Measurements from ENCODE around the gene CRHBP. TPM values are rescaled to one million over a fixed set of nuclear protein-coding genes. Genes with fewer than 3 reads are reported as not detected.
"Not testable (repeated sequence)": the region's sequence is repeated elsewhere in the genome, so short reads cannot be mapped to it uniquely, and the experiment has no call there.

The CRHBP gene
- total RNA-seq, 1 experiment from 2014 or later = not detected

DNA sequence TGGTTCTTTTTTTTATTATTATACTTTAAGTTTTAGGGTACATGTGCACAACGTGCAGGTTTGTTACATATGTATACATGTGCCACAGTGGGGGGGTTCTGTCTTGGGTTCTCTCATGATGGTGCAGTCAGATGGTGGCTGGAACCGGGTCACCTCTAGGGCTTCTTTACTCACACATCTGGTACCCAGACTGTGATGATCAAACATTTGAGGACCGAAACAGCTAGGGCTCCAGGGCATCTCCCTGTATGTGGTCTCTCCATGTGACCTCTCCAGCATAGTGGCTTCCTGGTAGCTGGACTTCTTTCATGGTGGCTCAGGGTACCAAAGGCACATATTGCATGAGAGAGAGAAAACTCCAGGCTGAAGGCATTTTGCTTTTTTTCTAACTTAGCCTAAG lies 9.8 kb upstream of the CRHBP start:
- H3K9me3 ChIP-seq = no peaks in the 10 kb centered on the region; the same call in 1 of the 2 replicates
- BruUV-seq (replicated peaks) = no TSS peak
- no peak overlapping the region for H3K4me3 ChIP-seq (ENCODE audit: low read depth, low read length)
- Mint-ChIP-seq H3K9me3 (ENCODE audit: unreplicated experiment) (no peaks in the 10 kb centered on the region), H3K4me1 (ENCODE audit: low read depth, unreplicated experiment) (peaks cover 15% of the 10 kb centered on the region), H3K27me3 (ENCODE audit: insufficient read depth, unreplicated experiment) (no peaks in the 10 kb centered on the region), H3K4me3 (ENCODE audit: unreplicated experiment) (no peak overlapping the region), H3K36me3 (ENCODE audit: insufficient read depth, unreplicated experiment) (no peaks in the 10 kb centered on the region), H3K27ac (ENCODE audit: unreplicated experiment) (no peak overlapping the region)
- ChIA-PET POLR2A (no interaction called here), CTCF (no interaction called here)
- H3K27me3 ChIP-seq (replicated peaks; ENCODE audit: control insufficient read depth, insufficient read depth, low read length) = no peaks in the 10 kb centered on the region
- DNase-seq = no peak
- intact Hi-C loops (cut with micrococcal nuclease; ENCODE audit: unreplicated experiment) = no loop called here
- H3K36me3 ChIP-seq (ENCODE audit: control insufficient read depth, insufficient read depth, low read length) = no peaks in the 10 kb centered on the region
- peaks cover 7% of the 10 kb centered on the region; the same call in 1 of the 2 replicates for H3K4me1 ChIP-seq
- TF ChIP-seq, protein P1, sequence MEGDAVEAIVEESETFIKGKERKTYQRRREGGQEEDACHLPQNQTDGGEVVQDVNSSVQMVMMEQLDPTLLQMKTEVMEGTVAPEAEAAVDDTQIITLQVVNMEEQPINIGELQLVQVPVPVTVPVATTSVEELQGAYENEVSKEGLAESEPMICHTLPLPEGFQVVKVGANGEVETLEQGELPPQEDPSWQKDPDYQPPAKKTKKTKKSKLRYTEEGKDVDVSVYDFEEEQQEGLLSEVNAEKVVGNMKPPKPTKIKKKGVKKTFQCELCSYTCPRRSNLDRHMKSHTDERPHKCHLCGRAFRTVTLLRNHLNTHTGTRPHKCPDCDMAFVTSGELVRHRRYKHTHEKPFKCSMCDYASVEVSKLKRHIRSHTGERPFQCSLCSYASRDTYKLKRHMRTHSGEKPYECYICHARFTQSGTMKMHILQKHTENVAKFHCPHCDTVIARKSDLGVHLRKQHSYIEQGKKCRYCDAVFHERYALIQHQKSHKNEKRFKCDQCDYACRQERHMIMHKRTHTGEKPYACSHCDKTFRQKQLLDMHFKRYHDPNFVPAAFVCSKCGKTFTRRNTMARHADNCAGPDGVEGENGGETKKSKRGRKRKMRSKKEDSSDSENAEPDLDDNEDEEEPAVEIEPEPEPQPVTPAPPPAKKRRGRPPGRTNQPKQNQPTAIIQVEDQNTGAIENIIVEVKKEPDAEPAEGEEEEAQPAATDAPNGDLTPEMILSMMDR (IDR thresholded peaks at IDR 0.05; ENCODE audit: insufficient read depth in 1 of 2, low read depth in 1 of 2, low read length in 1 of 2, severe bottlenecking in 1 of 2, unreplicated experiment in 1 of 2) = no peak

DNA sequence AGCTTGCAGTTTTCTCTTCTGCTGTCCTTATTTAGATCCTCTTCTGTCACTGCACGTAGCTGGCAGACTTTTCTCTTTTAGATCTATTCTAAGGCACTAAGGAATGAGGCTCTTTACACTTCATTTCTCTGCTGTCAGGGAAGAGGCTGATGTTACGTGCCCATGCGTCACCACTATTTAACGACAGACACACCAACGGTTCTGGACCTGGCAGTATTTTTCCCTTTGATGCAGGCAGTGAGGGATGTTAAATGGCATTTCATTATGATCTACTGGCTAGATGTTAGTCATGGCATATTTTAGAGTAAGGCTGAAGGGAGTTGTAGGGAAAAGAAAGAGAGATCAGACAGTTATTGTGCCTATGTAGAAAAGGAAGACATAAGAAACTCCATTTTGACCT lies 8.2 kb upstream of the CRHBP start:
- POLR2A ChIA-PET = no interaction called here
- H3K36me3 ChIP-seq (ENCODE audit: control insufficient read depth, insufficient read depth, low read length) = no peaks in the 10 kb centered on the region
- peaks cover 7% of the 10 kb centered on the region; the same call in 1 of the 2 replicates for H3K4me1 ChIP-seq
- no peak for DNase-seq
- H3K9me3 ChIP-seq = no peaks in the 10 kb centered on the region
- Mint-ChIP-seq H3K36me3 (ENCODE audit: insufficient read depth, unreplicated experiment) (no peaks in the 10 kb centered on the region), H3K27ac (ENCODE audit: unreplicated experiment) (no peak overlapping the region), H3K9me3 (ENCODE audit: unreplicated experiment) (no peaks in the 10 kb centered on the region), H3K27me3 (ENCODE audit: insufficient read depth, unreplicated experiment) (no peaks in the 10 kb centered on the region), H3K4me1 (ENCODE audit: low read depth, unreplicated experiment) (peaks cover 15% of the 10 kb centered on the region), H3K4me3 (ENCODE audit: unreplicated experiment) (no peak overlapping the region)
- intact Hi-C loops (cut with micrococcal nuclease; ENCODE audit: unreplicated experiment) = no loop called here
- H3K27me3 ChIP-seq (replicated peaks; ENCODE audit: control insufficient read depth, insufficient read depth, low read length) = no peaks in the 10 kb centered on the region
- TF ChIP-seq, protein P1 (IDR thresholded peaks at IDR 0.05; ENCODE audit: insufficient read depth in 1 of 2, low read depth in 1 of 2, low read length in 1 of 2, severe bottlenecking in 1 of 2, unreplicated experiment in 1 of 2) = no peak
- no peak overlapping the region for H3K4me3 ChIP-seq (ENCODE audit: low read depth, low read length)
- CTCF ChIA-PET = no interaction called here
- no TSS peak for BruUV-seq (replicated peaks)

DNA sequence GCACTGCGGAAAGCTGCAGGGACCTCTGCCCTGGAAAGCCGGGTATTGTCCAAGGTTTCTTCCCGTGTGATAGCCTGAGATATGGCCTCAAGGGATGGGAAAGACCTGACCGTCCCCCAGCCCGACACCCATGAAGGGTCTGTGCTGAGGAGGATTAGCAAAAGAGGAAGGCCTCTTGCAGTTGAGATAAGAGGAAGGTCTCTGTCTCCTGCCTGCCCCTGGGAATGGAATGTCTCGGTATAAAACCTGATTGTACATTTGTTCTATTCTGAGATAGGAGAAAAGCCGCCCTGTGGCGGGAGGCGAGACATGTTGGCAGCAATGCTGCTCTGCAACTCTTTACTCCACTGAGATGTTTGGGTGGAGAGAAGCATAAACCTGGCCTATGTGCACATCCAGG lies 7.6 kb upstream of the CRHBP start:
- POLR2A ChIA-PET; H3K4me3 ChIP-seq (ENCODE audit: low read depth, low read length); CTCF ChIA-PET; H3K9me3 ChIP-seq; intact Hi-C loops (cut with micrococcal nuclease; ENCODE audit: unreplicated experiment); H3K9me3 Mint-ChIP-seq (ENCODE audit: unreplicated experiment); H3K27ac Mint-ChIP-seq (ENCODE audit: unreplicated experiment); H3K4me1 ChIP-seq; BruUV-seq (replicated peaks); H3K36me3 Mint-ChIP-seq (ENCODE audit: insufficient read depth, unreplicated experiment); H3K27me3 ChIP-seq (replicated peaks; ENCODE audit: control insufficient read depth, insufficient read depth, low read length); H3K27me3 Mint-ChIP-seq (ENCODE audit: insufficient read depth, unreplicated experiment); H3K36me3 ChIP-seq (ENCODE audit: control insufficient read depth, insufficient read depth, low read length); H3K4me3 Mint-ChIP-seq (ENCODE audit: unreplicated experiment): not testable (repeated sequence)
- H3K4me1 Mint-ChIP-seq (ENCODE audit: low read depth, unreplicated experiment) = peaks cover 15% of the 10 kb centered on the region
- peak in 1 of 2 experiments; percentile 10 for DNase-seq

DNA sequence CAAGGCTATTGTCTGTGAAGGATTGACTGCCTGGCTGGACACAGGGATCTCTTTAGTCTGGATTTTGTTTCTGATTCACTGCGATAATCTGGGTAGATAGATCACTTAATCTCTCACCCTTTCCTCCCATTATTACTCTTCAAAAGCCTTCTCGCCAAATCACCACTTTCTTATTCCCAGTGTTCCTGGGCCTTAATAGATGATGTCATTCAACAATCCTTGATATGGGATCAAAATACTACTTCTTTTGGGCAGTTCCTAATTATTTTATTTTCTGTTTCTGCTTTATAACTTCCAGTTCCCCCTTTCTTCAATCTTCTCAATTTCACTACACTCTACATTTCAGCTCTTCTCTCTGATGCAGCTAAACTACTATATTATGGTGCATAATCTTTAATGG lies 6.8 kb upstream of the CRHBP start:
- POLR2A ChIA-PET = no interaction called here
- H3K9me3 Mint-ChIP-seq (ENCODE audit: unreplicated experiment) = no peaks in the 10 kb centered on the region
- CTCF ChIA-PET = no interaction called here
- intact Hi-C loops (cut with micrococcal nuclease; ENCODE audit: unreplicated experiment) = no loop called here
- peaks cover 7% of the 10 kb centered on the region; the same call in 1 of the 2 replicates for H3K4me1 ChIP-seq
- no TSS peak for BruUV-seq (replicated peaks)
- H3K4me1 Mint-ChIP-seq (ENCODE audit: low read depth, unreplicated experiment) = peaks cover 15% of the 10 kb centered on the region
- no peaks in the 10 kb centered on the region for H3K36me3 Mint-ChIP-seq (ENCODE audit: insufficient read depth, unreplicated experiment)
- no peaks in the 10 kb centered on the region for H3K27me3 Mint-ChIP-seq (ENCODE audit: insufficient read depth, unreplicated experiment)
- no peak overlapping the region for H3K4me3 Mint-ChIP-seq (ENCODE audit: unreplicated experiment)
- TF ChIP-seq, protein P1 (IDR thresholded peaks at IDR 0.05; ENCODE audit: insufficient read depth in 1 of 2, low read depth in 1 of 2, low read length in 1 of 2, severe bottlenecking in 1 of 2, unreplicated experiment in 1 of 2) = no peak
- DNase-seq = no peak
- H3K9me3 ChIP-seq = no peaks in the 10 kb centered on the region
- no peak overlapping the region for H3K27ac Mint-ChIP-seq (ENCODE audit: unreplicated experiment)
- no peaks in the 10 kb centered on the region for H3K36me3 ChIP-seq (ENCODE audit: control insufficient read depth, insufficient read depth, low read length)
- H3K4me3 ChIP-seq (ENCODE audit: low read depth, low read length) = no peak overlapping the region
- no peaks in the 10 kb centered on the region for H3K27me3 ChIP-seq (replicated peaks; ENCODE audit: control insufficient read depth, insufficient read depth, low read length)

Measured in Caco-2 (cell line).